Neuronal stem cell (in vitro differentiated cells): Measurements from ENCODE around the gene ZBBX. TPM values are rescaled to one million over a fixed set of nuclear protein-coding genes. Genes with fewer than 3 reads are reported as not detected.
"Not testable (repeated sequence)": the region's sequence is repeated elsewhere in the genome, so short reads cannot be mapped to it uniquely, and the experiment has no call there.

Experiments
- DNase-seq: peaks from one replicate; pipeline ENCODE4 v3.0.0-alpha.2; 2013; ENCODE audit warnings: low spot score
- H2AFZ ChIP-seq: one replicate; pipeline ENCODE4 v1.6.1; 2013; ENCODE audit warnings: mild to moderate bottlenecking, low read length, inconsistent platforms
- H2AK5ac ChIP-seq: 2 replicates; pipeline ENCODE4 v1.6.1; 2013; ENCODE audit warnings: low read depth, mild to moderate bottlenecking, inconsistent platforms, low read length, moderate library complexity, mixed read lengths
- H2BK120ac ChIP-seq: 2 replicates; pipeline ENCODE4 v1.6.1; 2013; ENCODE audit warnings: low read depth, mild to moderate bottlenecking, inconsistent platforms, low read length, moderate library complexity, mixed read lengths
- H2BK12ac ChIP-seq: one replicate; pipeline ENCODE4 v1.6.1; 2013; ENCODE audit warnings: low read length, inconsistent platforms
- H2BK15ac ChIP-seq: 2 replicates; pipeline ENCODE4 v1.6.1; 2013; ENCODE audit warnings: mild to moderate bottlenecking, low read length, inconsistent platforms, mixed read lengths
- H2BK5ac ChIP-seq: one replicate; pipeline ENCODE4 v1.6.1; 2013; ENCODE audit warnings: inconsistent platforms, mild to moderate bottlenecking, low read length, moderate library complexity
- H3K14ac ChIP-seq: one replicate; pipeline ENCODE4 v1.6.1; 2013; ENCODE audit warnings: low read length, inconsistent platforms
- H3K18ac ChIP-seq: 2 replicates; pipeline ENCODE4 v1.6.1; 2013; ENCODE audit warnings: low read length, inconsistent platforms
- H3K23ac ChIP-seq: 2 replicates; pipeline ENCODE4 v1.6.1; 2013; ENCODE audit warnings: low read depth, mild to moderate bottlenecking, mixed read lengths, low read length, inconsistent platforms; ENCODE audit not compliant: poor library complexity
- H3K27ac ChIP-seq: replicated peaks from 3 replicates; pipeline ENCODE4 v1.5.1; 2013; ENCODE audit warnings: low read length, inconsistent platforms
- H3K27me3 ChIP-seq, 3 experiments: 2 replicates each; pipeline ENCODE4 v1.6.1; 2013; ENCODE audit warnings: low read length in 3 of 3, mild to moderate bottlenecking in 2 of 3, inconsistent platforms in 1 of 3, low read depth in 1 of 3, mixed read lengths in 1 of 3, moderate library complexity in 1 of 3; ENCODE audit not compliant: control insufficient read depth in 3 of 3, insufficient read depth in 3 of 3
- H3K36me3 ChIP-seq, 2 donors: replicated peaks in 1 of 2; 2 replicates each; pipeline ENCODE4 v1.6.1; 2013; ENCODE audit warnings: low read length in 2 of 2; ENCODE audit not compliant: control insufficient read depth in 2 of 2, insufficient read depth in 2 of 2
- H3K4ac ChIP-seq: 2 replicates; pipeline ENCODE4 v1.6.1; 2013; ENCODE audit warnings: inconsistent platforms, mild to moderate bottlenecking, low read length, moderate library complexity
- H3K4me1 ChIP-seq, 2 donors: 1 replicate in 1 of 2; 2 replicates in 1 of 2; pipeline ENCODE4 v1.6.1; 2013; ENCODE audit warnings: low read length in 2 of 2, low read depth in 1 of 2; ENCODE audit not compliant: control insufficient read depth in 2 of 2, insufficient read depth in 1 of 2
- H3K4me2 ChIP-seq: one replicate; pipeline ENCODE4 v1.6.1; 2013; ENCODE audit warnings: mild to moderate bottlenecking, low read length, inconsistent platforms; ENCODE audit not compliant: insufficient read depth, poor library complexity, severe bottlenecking
- H3K4me3 ChIP-seq, 2 donors: 2 replicates each; pipeline ENCODE4 v1.5.1; 2013; ENCODE audit warnings: low read length in 2 of 2, mild to moderate bottlenecking in 2 of 2, inconsistent platforms in 1 of 2, moderate library complexity in 1 of 2
- H3K79me1 ChIP-seq: one replicate; pipeline ENCODE4 v1.6.1; 2013; ENCODE audit warnings: low read depth, mild to moderate bottlenecking, inconsistent platforms, low read length, moderate library complexity
- H3K9ac ChIP-seq: one replicate; pipeline ENCODE4 v1.6.1; 2013; ENCODE audit warnings: mild to moderate bottlenecking, low read depth, low read length, inconsistent platforms; ENCODE audit not compliant: poor library complexity
- H3K9me3 ChIP-seq, 2 donors: replicated peaks in 1 of 2; 2 replicates each; pipeline versions ENCODE3 to v1.6.1; 2013; ENCODE audit warnings: low read length in 2 of 2, mild to moderate bottlenecking in 2 of 2, inconsistent platforms in 1 of 2, low read depth in 1 of 2, mixed read lengths in 1 of 2, moderate library complexity in 1 of 2; ENCODE audit not compliant: control insufficient read depth in 2 of 2, insufficient read depth in 1 of 2
- H4K8ac ChIP-seq: one replicate; pipeline ENCODE4 v1.6.1; 2013; ENCODE audit warnings: low read depth, mild to moderate bottlenecking, inconsistent platforms, low read length, moderate library complexity
- H4K91ac ChIP-seq: one replicate; pipeline ENCODE4 v1.6.1; 2013; ENCODE audit warnings: low read length, low read depth, mild to moderate bottlenecking, inconsistent platforms; ENCODE audit not compliant: poor library complexity
- WGBS, 2 donors: extraction: QIAGEN DNeasy Blood & Tissue Kit; methylation state at CpG; one replicate each; pipeline ENCODE4 v1.1.7; 2013; ENCODE audit warnings: missing lambda C conversion rate in 2 of 2, mixed read lengths in 1 of 2; ENCODE audit not compliant: insufficient read length in 2 of 2, insufficient replicate concordance in 1 of 2; ENCODE audit errors: extremely low coverage in 2 of 2; 5-methylcytosine and 5-hydroxymethylcytosine counted together
- polyA plus RNA-seq, 2 experiments: library from polyadenylated mRNA; stranded (reverse); fragments of 200-250 nt; gene quantifications; one replicate each; pipeline ENCODE4 v1.2.3, GENCODE V29; 2013

The ZBBX gene
- 3.5 TPM for polyA plus RNA-seq (2013, experiment 1 of 2)
- polyA plus RNA-seq (2013, experiment 2 of 2): 3.0 TPM

- Histone ChIP-seq H4K91ac (no peak within 1 kb of the TSS), H3K36me3 (no peaks in the 10 kb centered on the region), H3K18ac (peak within 1 kb of the TSS; percentile 3), H2AFZ (peak within 1 kb of the TSS; percentile 90), H3K27me3 (no peaks in the 10 kb centered on the region), H2BK15ac (no peak within 1 kb of the TSS), H2AK5ac (no peak within 1 kb of the TSS), H3K4ac (no peak within 1 kb of the TSS), H3K23ac (no peak within 1 kb of the TSS), H2BK5ac (no peak within 1 kb of the TSS), H3K9ac (no peak within 1 kb of the TSS), H3K4me3 (peak within 1 kb of the TSS; percentile 60 to 83), H2BK120ac (no peak within 1 kb of the TSS), H3K9me3 (no peaks in the 10 kb centered on the region), H3K4me2 (peak within 1 kb of the TSS; percentile 38), H3K14ac (no peak within 1 kb of the TSS), H2BK12ac (no peak within 1 kb of the TSS), H3K79me1 (no peaks in the 10 kb centered on the region), H3K27ac (no peak within 1 kb of the TSS), H4K8ac (no peak within 1 kb of the TSS), H3K4me1 (peaks cover 0 to 1% of the 10 kb centered on the region in 2 donors)
- no CpG with 5 or more reads among the region's 28 CpGs for WGBS, 2 donors
- peak; percentile 93 for DNase-seq
These were observed at the start of gene ZBBX for GRCh38 chr3:167380004-167380689. ZBBX (minus strand) TSS chr3:167380297; CDS start chr3:167372901, 7,396 bp downstream.

GRCh38 chr3:167426962-167427361 lies 46.9 kb upstream of the ZBBX start:
- not testable (repeated sequence) for H2AK5ac ChIP-seq, H3K4me2 ChIP-seq, H2BK5ac ChIP-seq, H3K9ac ChIP-seq, H3K14ac ChIP-seq, H3K27ac ChIP-seq, H3K23ac ChIP-seq, H2BK15ac ChIP-seq, H2BK120ac ChIP-seq, H4K8ac ChIP-seq, H3K18ac ChIP-seq, H3K36me3 ChIP-seq, H2AFZ ChIP-seq, H3K79me1 ChIP-seq, H3K4me1 ChIP-seq, H3K27me3 ChIP-seq, DNase-seq, H3K9me3 ChIP-seq, H3K4ac ChIP-seq, H2BK12ac ChIP-seq, H3K4me3 ChIP-seq, H4K91ac ChIP-seq
- no CpG with 5 or more reads among the region's 3 CpGs for WGBS, 2 donors

- H3K36me3 ChIP-seq, H2AFZ ChIP-seq, H3K14ac ChIP-seq, H2BK12ac ChIP-seq, H3K23ac ChIP-seq, DNase-seq, H3K27ac ChIP-seq, H3K4me1 ChIP-seq, H3K9ac ChIP-seq, H3K79me1 ChIP-seq, H3K9me3 ChIP-seq, H2AK5ac ChIP-seq, H3K18ac ChIP-seq, H2BK120ac ChIP-seq, H3K4me3 ChIP-seq, H4K8ac ChIP-seq, H3K4ac ChIP-seq, H3K4me2 ChIP-seq, H2BK15ac ChIP-seq, H3K27me3 ChIP-seq, H2BK5ac ChIP-seq, H4K91ac ChIP-seq: not testable (repeated sequence)
- no CpG with 5 or more reads among the region's 4 CpGs for WGBS, 2 donors
These were observed 42.3 kb upstream of the ZBBX start for GRCh38 chr3:167422396-167422795.

GRCh38 chr3:167409611-167410010 lies 29.5 kb upstream of the ZBBX start:
- H3K9ac ChIP-seq: no peak overlapping the region
- no peaks in the 10 kb centered on the region for H3K36me3 ChIP-seq
- H3K4me1 ChIP-seq: no peaks in the 10 kb centered on the region
- H4K91ac ChIP-seq: no peak overlapping the region
- H3K9me3 ChIP-seq: no peaks in the 10 kb centered on the region
- H2BK120ac ChIP-seq: no peak overlapping the region
- H3K27ac ChIP-seq: no peak overlapping the region
- no peak overlapping the region for H3K4me3 ChIP-seq
- H3K23ac ChIP-seq: no peak overlapping the region
- H4K8ac ChIP-seq: no peak overlapping the region
- H2AK5ac ChIP-seq: no peak overlapping the region
- H2BK15ac ChIP-seq: no peak overlapping the region
- H3K4ac ChIP-seq: no peak overlapping the region
- H3K27me3 ChIP-seq: no peaks in the 10 kb centered on the region
- no peaks in the 10 kb centered on the region for H3K79me1 ChIP-seq
- H3K14ac ChIP-seq: no peak overlapping the region
- H2BK12ac ChIP-seq: no peak overlapping the region
- no CpG with 5 or more reads among the region's 1 CpG for WGBS, 2 donors
- DNase-seq: no peak
- no peak overlapping the region for H3K4me2 ChIP-seq
- H3K18ac ChIP-seq: no peak overlapping the region
- H2BK5ac ChIP-seq: no peak overlapping the region
- H2AFZ ChIP-seq: peak overlapping the region; percentile 21
